ENCODE measurements around the gene MINDY4.

- TF ChIP-seq CTCF (conservative IDR thresholded peaks at IDR 0.05 in 1 of 2, IDR thresholded peaks at IDR 0.05 in 1 of 2; ENCODE audit: extremely low read depth in 1 of 2, insufficient read depth in 1 of 2, low read depth in 1 of 2, low read length in 2 of 2) (no peak), EZH2 (IDR thresholded peaks at IDR 0.05; ENCODE audit: borderline replicate concordance, low read length) (no peak)
Measured at GRCh38 chr7:30884881-30885280, 113.7 kb downstream of the MINDY4 start.
